COR-L47 (cell line): ENCODE measurements around the gene GIT1.

ENCODE experiments used
- DNase-seq: peaks from one replicate; lab custom pipeline; 2025; lab: John Stamatoyannopoulos, UW

The GIT1 gene

DNA sequence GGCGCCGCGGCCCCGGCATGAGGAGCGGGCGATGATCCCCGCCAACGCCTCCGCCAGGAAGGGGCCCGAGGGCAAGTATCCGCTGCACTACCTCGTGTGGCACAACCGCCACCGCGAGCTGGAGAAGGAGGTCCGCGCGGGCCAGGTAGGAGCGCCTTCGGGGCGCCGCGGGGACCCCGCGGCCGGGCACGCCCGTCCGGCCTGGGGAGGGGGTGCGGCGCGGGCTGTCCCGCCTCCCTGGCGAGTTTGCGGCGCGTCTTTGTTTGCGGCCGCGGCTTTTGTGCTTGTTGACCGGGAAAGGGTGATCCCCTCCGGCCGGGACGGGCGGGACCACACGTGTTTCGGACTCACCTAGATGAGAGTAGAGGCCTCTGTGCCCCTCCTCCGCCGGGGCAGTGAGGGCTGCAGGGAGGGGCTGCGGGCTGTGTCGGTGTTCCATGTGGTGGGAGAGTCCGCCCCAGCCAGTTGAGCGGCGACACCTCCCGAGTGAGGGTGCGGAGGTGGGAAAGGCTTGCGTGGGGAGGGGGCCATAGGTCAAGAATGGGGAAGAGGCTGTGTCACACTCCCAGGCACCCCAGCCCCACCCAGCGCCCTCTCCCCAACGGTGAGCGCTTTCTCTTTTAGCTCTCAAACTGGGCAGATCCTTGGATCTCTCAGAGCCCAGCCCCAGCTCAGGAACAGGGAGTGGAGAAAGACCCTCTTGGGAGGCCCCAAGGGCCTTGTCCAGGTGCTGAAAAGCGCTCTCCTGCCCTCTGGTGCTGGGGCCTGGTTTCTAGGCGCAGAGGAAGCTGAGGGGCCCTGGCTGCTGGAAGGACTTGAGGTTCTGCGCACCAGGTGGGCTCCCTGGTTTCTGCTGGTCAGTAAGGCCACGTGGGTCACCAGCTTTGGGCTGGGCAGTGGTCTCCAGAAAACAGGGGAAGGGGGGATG is 4.4 kb upstream of the GIT1 start:
- DNase-seq, result peak; percentile 15

- peak; percentile 80 for DNase-seq
Observed at GRCh38 chr17:29592850-29593551, 3.6 kb upstream of the GIT1 start, which contains the start of gene ANKRD13B. TSS of gene ANKRD13B (plus strand) at chr17:29593132. CDS start at chr17:29593622, 490 bp downstream.

GRCh38 chr17:29591737-29592608 is 2.5 kb upstream of the GIT1 start:
- peak; percentile 86 for DNase-seq

- DNase-seq, result peak; percentile 71
Observed at GRCh38 chr17:29591146-29591736, 1.8 kb upstream of the GIT1 start.

DNA sequence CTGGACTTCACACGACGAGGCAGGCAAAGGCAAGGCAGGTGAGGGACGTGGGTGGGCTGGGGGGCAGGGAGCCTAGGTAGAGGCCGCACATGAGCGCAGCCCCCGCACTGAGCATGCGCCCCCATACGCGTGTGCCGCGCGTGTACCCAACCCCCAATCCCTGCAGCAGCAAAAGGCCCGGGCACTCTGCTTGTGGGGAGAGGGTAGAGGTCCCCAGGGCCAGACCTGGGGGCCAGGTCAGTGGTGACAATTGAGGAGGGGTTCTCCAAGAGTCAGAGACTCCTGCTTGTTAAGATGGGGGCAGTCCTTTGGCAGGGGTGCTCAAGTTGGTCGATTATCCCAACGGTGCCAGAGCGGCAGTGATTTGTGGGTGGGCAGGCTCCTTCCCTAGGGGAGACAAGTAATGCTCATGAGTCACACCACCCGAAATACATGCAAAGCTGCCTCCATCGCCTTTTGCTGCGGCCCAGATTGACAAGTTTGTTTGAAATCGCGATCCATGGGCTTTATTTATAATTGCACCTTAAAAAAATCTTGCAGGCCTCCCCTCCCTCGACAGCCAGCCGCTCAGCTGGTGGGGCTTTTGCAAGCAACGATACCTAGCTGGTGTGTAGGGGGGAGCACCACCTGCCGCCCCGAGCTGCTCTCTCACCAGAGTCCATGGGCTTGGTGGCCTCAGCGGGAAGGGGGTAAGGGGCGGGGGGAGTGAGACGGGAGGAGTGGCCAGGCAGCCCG is 1.1 kb upstream of the GIT1 start:
- peak; percentile 73 for DNase-seq

DNA sequence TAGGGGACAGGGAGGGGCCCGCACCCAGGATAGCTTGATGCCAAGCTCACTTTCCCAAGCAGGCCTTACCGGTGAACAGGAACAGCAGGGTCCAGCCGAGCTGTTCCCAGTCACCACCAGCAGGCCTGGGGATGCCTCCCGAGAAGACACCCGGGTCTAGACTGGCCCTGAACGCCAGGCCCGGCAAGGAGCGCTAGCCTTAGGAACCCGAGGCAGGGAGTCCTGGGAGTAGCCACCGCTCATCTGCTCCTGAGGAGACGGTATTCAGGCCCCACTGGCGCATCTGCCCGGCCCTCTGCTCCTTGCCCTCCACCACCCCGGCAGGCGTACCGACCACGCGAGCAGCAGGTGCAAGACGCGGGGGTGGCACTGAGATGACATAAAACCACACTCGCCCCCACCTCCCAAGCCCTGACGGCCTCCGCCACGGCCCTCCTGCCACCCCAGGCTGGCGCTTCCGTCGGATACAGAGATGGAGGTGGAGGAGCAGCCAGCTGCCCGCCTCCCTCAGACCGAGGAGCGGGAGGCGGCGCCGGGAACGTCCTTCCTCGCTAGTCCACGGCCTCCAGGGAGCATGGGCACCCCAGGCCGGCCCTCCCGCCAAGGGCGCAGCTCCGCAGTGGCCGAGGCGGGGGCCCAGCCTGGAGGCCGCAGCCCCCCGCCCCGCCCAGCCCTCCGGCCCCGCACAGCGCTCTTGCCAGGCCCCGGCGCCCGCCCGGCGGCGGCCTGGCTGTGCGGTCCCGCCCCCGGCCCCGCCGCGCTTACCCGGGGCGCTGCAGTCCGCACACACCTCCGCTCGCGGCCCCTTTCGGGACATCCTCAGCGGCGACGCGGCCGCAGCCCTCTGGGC is 661 bp downstream of the GIT1 start:
- DNase-seq, result peak; percentile 37

GRCh38 chr17:29588017-29588561 is 1.4 kb downstream of the GIT1 start:
- DNase-seq, result no peak

DNA sequence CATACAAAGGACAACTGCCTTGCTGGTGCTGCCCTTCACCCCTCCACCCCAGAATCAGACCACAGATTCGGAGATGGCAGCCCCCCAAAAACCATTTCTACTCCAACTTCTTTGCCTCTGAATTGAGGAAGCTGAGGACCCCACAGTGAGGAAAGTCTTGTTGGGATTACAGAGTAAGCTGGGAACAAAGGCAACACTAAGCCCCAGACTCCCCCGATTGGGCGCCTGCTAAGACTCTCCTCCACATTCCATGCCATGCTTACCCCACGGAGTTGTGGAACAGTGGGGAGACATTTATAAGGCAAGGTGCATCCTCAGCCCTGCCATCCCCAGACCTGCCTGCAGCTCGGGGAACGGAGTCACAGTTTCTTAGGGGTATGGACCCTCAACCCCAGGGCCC is 1.9 kb downstream of the GIT1 start:
- DNase-seq, result no peak

GRCh38 chr17:29586676-29587469 is 2.6 kb downstream of the GIT1 start:
- no peak for DNase-seq

DNA sequence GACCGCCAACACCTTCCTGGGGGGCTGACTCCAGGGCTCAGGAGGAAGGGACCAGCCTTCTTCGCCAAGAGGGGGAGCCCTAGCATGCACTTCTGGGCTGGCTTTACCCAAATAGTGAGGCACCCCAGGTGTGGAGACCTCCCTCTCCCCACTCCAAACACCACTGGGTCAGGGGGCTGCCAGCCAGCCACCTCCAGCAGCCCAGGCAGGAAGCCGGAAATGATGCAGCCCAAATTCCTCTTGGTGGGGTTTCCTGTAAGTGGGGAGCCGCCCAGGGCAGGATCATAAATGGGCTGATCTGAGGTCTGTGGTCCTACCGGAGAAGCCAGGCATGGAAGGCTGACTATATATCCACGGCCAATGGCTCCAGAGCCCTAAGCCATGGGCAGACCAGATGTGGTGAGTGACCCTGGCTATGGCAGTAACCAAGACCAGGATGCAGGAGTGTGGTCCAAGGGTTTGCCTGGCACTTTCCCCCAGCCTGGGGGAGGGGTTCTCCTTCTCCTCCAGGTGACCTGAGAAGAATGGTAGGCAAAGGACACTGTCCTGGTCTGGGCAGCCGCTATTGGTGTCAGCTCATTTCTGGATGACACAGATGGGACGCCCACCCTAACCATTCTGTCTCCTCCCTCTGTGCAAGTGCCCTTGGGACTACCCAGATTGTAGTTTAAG is 4.2 kb downstream of the GIT1 start:
- DNase-seq, result no peak

DNA sequence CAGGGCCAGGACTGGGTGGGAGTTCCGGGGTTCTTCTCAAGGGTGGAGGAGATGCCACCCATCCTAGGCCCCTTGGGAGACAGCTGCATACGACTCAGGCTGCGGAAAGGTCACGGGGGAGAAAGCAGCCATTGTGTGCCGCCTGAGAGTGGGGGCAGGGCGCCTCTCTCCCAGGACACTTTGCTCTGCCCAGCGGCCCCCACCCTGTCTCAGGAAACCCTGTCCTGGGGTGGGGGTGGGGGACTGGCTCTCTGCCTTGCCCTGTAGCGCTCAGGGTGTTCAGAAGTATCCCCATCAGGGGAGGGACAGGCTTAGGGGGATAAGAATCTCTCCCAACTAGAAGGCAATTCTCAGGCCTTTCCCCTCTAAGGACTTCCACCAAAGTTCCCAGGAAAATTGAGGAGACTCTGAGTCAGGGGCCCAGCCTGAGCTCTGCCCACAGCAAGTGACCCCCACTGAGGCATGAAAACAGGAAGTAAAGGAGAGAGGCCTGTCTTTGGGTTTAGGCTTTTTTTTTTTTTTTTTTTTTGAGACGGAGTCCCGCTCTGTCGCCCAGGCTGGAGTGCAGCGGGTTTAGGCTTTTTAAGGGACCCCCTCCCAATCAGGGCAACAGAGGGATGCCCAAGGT is 4.9 kb downstream of the GIT1 start:
- no peak for DNase-seq

- DNase-seq, result no peak
Observed at GRCh38 chr17:29583324-29584248, 5.9 kb downstream of the GIT1 start.

- DNase-seq, result no peak
Observed at GRCh38 chr17:29582772-29583171, 6.7 kb downstream of the GIT1 start.

DNA sequence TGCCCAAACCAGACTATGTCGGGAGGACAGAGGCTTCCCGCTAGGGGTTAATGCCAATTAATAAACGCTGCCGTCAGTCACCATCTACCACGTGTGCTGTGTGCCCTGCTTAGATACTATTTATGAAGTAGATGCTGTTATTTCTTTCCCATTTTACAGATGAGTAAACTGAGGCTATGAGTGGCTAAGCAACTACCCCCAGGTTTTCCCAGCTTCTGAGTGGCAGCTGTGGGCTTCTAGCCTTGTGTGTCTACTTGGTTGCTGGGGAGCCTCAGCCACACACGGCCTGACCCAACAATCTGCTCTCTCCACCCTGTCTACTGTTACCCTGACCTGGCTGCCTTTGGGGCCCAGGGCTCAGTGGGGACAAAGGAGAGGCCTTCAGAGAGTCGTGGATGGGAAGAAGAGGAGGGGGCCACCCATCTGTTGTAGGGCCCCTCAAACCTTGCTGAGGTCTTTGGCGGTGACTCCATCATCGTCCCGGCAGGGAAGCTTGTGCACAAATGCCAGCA is 7.1 kb downstream of the GIT1 start:
- no peak for DNase-seq

- DNase-seq, result peak; percentile 77
Observed at GRCh38 chr17:29581583-29582253, 7.7 kb downstream of the GIT1 start.
